Fibroblast of lung (primary cell): ENCODE results near the gene FADD. TPM values are rescaled to one million over a fixed set of nuclear protein-coding genes. Genes with fewer than 3 reads are reported as not detected.

Experiments
- DNase-seq, 2 donors: peaks; one replicate each; pipeline versions ENCODE4 v3.0.0 to v3.0.0-alpha.2; 2010; ENCODE audit warnings: low read depth in 2 of 2
- H2AFZ ChIP-seq: 2 replicates; pipeline ENCODE4 v1.5.1; 2012; ENCODE audit warnings: low read length, control low read depth, inconsistent platforms
- H3K27ac ChIP-seq: 2 replicates; pipeline ENCODE4 v1.5.1; 2011; ENCODE audit warnings: low read length, control low read depth; ENCODE audit not compliant: insufficient read depth
- H3K27me3 ChIP-seq: 2 replicates; pipeline ENCODE4 v1.5.1; 2011; ENCODE audit warnings: mild to moderate bottlenecking, low read length; ENCODE audit not compliant: control insufficient read depth, insufficient read depth
- H3K36me3 ChIP-seq: 2 replicates; pipeline ENCODE4 v1.5.1; 2011; ENCODE audit warnings: low read length; ENCODE audit not compliant: control insufficient read depth, insufficient read depth
- H3K4me1 ChIP-seq: 2 replicates; pipeline ENCODE4 v1.5.1; 2011; ENCODE audit warnings: low read length; ENCODE audit not compliant: control insufficient read depth, insufficient read depth; ENCODE audit errors: extremely low read depth
- H3K4me2 ChIP-seq: 2 replicates; pipeline ENCODE4 v1.5.1; 2011; ENCODE audit warnings: low read length, control low read depth; ENCODE audit not compliant: insufficient read depth; ENCODE audit errors: extremely low read depth
- H3K4me3 ChIP-seq, 4 experiments: fragments of 200-600 bp in 1 of 4; sonication (generic) in 1 of 4; replicated peaks in 1 of 4; 2 replicates each; pipeline ENCODE4 v1.5.1; 2011 to 2016; ENCODE audit warnings: low read length in 4 of 4, low read depth in 3 of 4, mild to moderate bottlenecking in 3 of 4, control low read depth in 2 of 4, inconsistent platforms in 1 of 4, mixed read lengths in 1 of 4; ENCODE audit not compliant: insufficient read depth in 1 of 4; ENCODE audit errors: control extremely low read depth in 1 of 4
- H3K79me2 ChIP-seq: 2 replicates; pipeline ENCODE4 v1.5.1; 2012; ENCODE audit warnings: mild to moderate bottlenecking, low read length, inconsistent platforms; ENCODE audit not compliant: control insufficient read depth, insufficient read depth
- H3K9ac ChIP-seq: 2 replicates; pipeline ENCODE4 v1.5.1; 2011; ENCODE audit warnings: mild to moderate bottlenecking, low read length, control low read depth; ENCODE audit not compliant: insufficient read depth
- H3K9me3 ChIP-seq: 2 replicates; pipeline ENCODE4 v1.5.1; 2012; ENCODE audit warnings: low read depth, low read length; ENCODE audit not compliant: control insufficient read depth, insufficient read depth
- H4K20me1 ChIP-seq: 2 replicates; pipeline ENCODE4 v1.5.1; 2011; ENCODE audit warnings: low read length; ENCODE audit not compliant: control insufficient read depth, insufficient read depth; ENCODE audit errors: extremely low read depth
- CTCF ChIP-seq, 2 donors: IDR thresholded peaks in 1 of 2; conservative IDR thresholded peaks in 1 of 2; 1 replicate in 1 of 2; 2 replicates in 1 of 2; pipeline ENCODE4 v1.5.1; 2011 to 2012; ENCODE audit warnings: low read length in 2 of 2, control low read depth in 1 of 2, inconsistent platforms in 1 of 2, low read depth in 1 of 2, mild to moderate bottlenecking in 1 of 2
- EZH2 ChIP-seq: IDR thresholded peaks from 2 replicates; pipeline ENCODE4 v1.5.1; 2012; ENCODE audit warnings: low read length, control low read depth, mild to moderate bottlenecking; ENCODE audit errors: missing control alignments
- polyA plus RNA-seq, 2 donors: library from polyadenylated mRNA; depleted of rRNA in 1 of 2; stranded (reverse) in 1 of 2; unstranded in 1 of 2; fragments of >200 nt; gene quantifications; 2 replicates each; pipeline ENCODE4 v1.2.1, GENCODE V29; 2011 to 2012; ENCODE audit warnings: missing spikeins in 1 of 2
- total RNA-seq: library from RNA; depleted of rRNA; stranded (reverse); fragments of >200 nt; gene quantifications from 2 replicates; pipeline ENCODE4 v1.2.1, GENCODE V29; 2014

Gene FADD
- total and polyA plus RNA-seq, 2 donors (not counting 1 experiment from before 2014, with no cell fraction given): 26.3 to 32.0 TPM

GRCh38 chr11:70244698-70245097, 41.6 kb downstream of the FADD start:
- no peaks in the 10 kb centered on the region for H3K4me1 ChIP-seq
- no peak overlapping the region for H2AFZ ChIP-seq
- no peak overlapping the region for H3K27ac ChIP-seq
- no peaks in the 10 kb centered on the region for H3K9me3 ChIP-seq
- TF ChIP-seq CTCF (conservative IDR thresholded peaks at IDR 0.05 in 1 of 2, IDR thresholded peaks at IDR 0.05 in 1 of 2; ENCODE audit: low read depth in 1 of 2, low read length in 2 of 2): no peak
- TF ChIP-seq EZH2: no peak
- H3K79me2 ChIP-seq: no peaks in the 10 kb centered on the region
- no peak overlapping the region for H3K4me3 ChIP-seq
- no peaks in the 10 kb centered on the region for H3K36me3 ChIP-seq
- H3K27me3 ChIP-seq: no peaks in the 10 kb centered on the region
- H3K9ac ChIP-seq: no peak overlapping the region
- DNase-seq: peak; percentile 68 to 98
- H4K20me1 ChIP-seq: no peaks in the 10 kb centered on the region
- no peak overlapping the region for H3K4me2 ChIP-seq

- Histone ChIP-seq H3K4me2 (no peak overlapping the region), H3K4me3 (no peak overlapping the region), H3K27ac (no peak overlapping the region), H3K36me3 (no peaks in the 10 kb centered on the region), H3K27me3 (peaks cover 3% of the 10 kb centered on the region), H3K9ac (no peak overlapping the region), H3K4me1 (no peaks in the 10 kb centered on the region), H3K9me3 (no peaks in the 10 kb centered on the region), H4K20me1 (no peaks in the 10 kb centered on the region), H2AFZ (no peak overlapping the region), H3K79me2 (no peaks in the 10 kb centered on the region)
- peak in 1 of 2 donors; percentile 75 for DNase-seq
- TF ChIP-seq CTCF (conservative IDR thresholded peaks at IDR 0.05 in 1 of 2, IDR thresholded peaks at IDR 0.05 in 1 of 2; ENCODE audit: low read depth in 1 of 2, low read length in 2 of 2) (no peak), EZH2 (no peak)
Observed at GRCh38 chr11:70246196-70246595, 43.1 kb downstream of the FADD start.

- Histone ChIP-seq H3K9me3 (no peaks in the 10 kb centered on the region), H3K4me1 (no peaks in the 10 kb centered on the region), H3K79me2 (no peaks in the 10 kb centered on the region), H3K36me3 (no peaks in the 10 kb centered on the region), H3K27ac (no peak overlapping the region), H3K4me3 (no peak overlapping the region), H2AFZ (no peak overlapping the region), H4K20me1 (no peaks in the 10 kb centered on the region), H3K27me3 (peaks cover 4% of the 10 kb centered on the region), H3K4me2 (no peak overlapping the region), H3K9ac (no peak overlapping the region)
- TF ChIP-seq CTCF (conservative IDR thresholded peaks at IDR 0.05 in 1 of 2, IDR thresholded peaks at IDR 0.05 in 1 of 2; ENCODE audit: low read depth in 1 of 2, low read length in 2 of 2) (no peak), EZH2 (no peak)
- peak in 1 of 2 donors; percentile 62 for DNase-seq
Observed at GRCh38 chr11:70247042-70247709, 44.1 kb downstream of the FADD start.
